ENCODE measurements around the gene FKBP1B. TPM values are rescaled to one million over a fixed set of nuclear protein-coding genes. Genes with fewer than 3 reads are reported as not detected.

FKBP1B gene
- polyA plus RNA-seq, 1 of the 3 experiments (the other 2 are of a cell fraction) = 69.7 TPM

DNA sequence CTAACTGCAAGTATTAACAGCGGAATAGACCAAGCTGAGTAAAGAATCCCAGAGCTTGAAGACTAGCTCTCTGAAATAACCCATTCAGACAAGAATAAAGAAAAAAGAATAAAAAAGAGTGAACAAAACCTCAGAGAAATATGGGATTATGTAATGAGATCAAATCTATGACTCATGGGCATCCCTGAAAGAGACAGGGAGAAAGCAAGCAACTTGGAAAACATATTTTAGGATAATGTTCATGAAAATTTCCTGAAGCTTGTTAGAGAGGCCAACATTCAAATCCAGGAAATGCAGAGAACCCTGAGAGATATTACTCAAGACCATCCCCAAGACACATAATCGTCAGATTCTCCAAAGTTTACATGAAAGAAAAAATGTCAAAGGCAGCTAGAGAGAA lies 56.3 kb downstream of the FKBP1B start:
- Histone ChIP-seq H3K4me2 (no peak overlapping the region), H4K20me1 (ENCODE audit: insufficient read depth) (no peaks in the 10 kb centered on the region), H3K9me2 (no peaks in the 10 kb centered on the region), H3K4me3 (ENCODE audit: low read depth in 2 of 2, low read length in 1 of 2) (no peak overlapping the region), H3K9me3 (peaks cover 14% of the 10 kb centered on the region; the same call in 1 of the 2 replicates), H3K27ac (ENCODE audit: low read depth in 2 of 2, low read length in 1 of 2) (no peak overlapping the region), H3K9ac (no peak overlapping the region), H3F3A (replicated peaks; ENCODE audit: insufficient read depth) (peaks cover 6% of the 10 kb centered on the region), H3K36me3 (replicated peaks in 1 of 2; ENCODE audit: control insufficient read depth in 1 of 2, insufficient read depth in 2 of 2, low read length in 1 of 2) (no peaks in the 10 kb centered on the region), H2AFZ (ENCODE audit: low read depth) (no peak overlapping the region), H3K27me3 (ENCODE audit: insufficient read depth) (no peaks in the 10 kb centered on the region), H3K79me2 (ENCODE audit: insufficient read depth) (no peaks in the 10 kb centered on the region), H3K4me1 (ENCODE audit: control insufficient read depth in 1 of 2, insufficient read depth in 2 of 2, low read depth in 1 of 2, low read length in 1 of 2) (peaks cover 0 to 11% of the 10 kb centered on the region in 2 experiments; a peak in 2 of 4 replicates)
- no peak for DNase-seq
- TF ChIP-seq YY1 (IDR thresholded peaks at IDR 0.05; ENCODE audit: low read depth) (no peak), EZH2phosphoT487 (IDR thresholded peaks at IDR 0.05; ENCODE audit: borderline replicate concordance, low read depth) (no peak), TAF1 (IDR thresholded peaks at IDR 0.05; ENCODE audit: borderline replicate concordance, low read depth, low read length) (no peak), POLR2AphosphoS5 (IDR thresholded peaks at IDR 0.05; ENCODE audit: low read depth, low read length) (no peak), GABPA (IDR thresholded peaks at IDR 0.05; ENCODE audit: low read depth) (no peak), RFX5 (IDR thresholded peaks at IDR 0.05; ENCODE audit: low read length) (no peak), NFIC (IDR thresholded peaks at IDR 0.05; ENCODE audit: borderline replicate concordance) (no peak), MEF2A (IDR thresholded peaks at IDR 0.05; ENCODE audit: borderline replicate concordance, low read depth) (no peak), SMC3 (IDR thresholded peaks at IDR 0.05; ENCODE audit: low read depth, low read length) (no peak), FOXM1 (IDR thresholded peaks at IDR 0.05; ENCODE audit: low read depth) (no peak), FOXJ3 (CRISPR knock-in tag; IDR thresholded peaks at IDR 0.05) (no peak)
- TF ChIP-seq, protein P1, sequence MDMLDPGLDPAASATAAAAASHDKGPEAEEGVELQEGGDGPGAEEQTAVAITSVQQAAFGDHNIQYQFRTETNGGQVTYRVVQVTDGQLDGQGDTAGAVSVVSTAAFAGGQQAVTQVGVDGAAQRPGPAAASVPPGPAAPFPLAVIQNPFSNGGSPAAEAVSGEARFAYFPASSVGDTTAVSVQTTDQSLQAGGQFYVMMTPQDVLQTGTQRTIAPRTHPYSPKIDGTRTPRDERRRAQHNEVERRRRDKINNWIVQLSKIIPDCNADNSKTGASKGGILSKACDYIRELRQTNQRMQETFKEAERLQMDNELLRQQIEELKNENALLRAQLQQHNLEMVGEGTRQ (IDR thresholded peaks at IDR 0.05; ENCODE audit: borderline replicate concordance, low read depth, low read length) = no peak
- 41% methylated on average over 2 of the region's 2 CpGs for WGBS (ENCODE audit: low lambda C conversion rate)
- ChIA-PET POLR2A (no interaction called here), CTCF (interaction anchor here (1.8 to 5.5 kb wide), 2 partner anchors 17 to 22 kb away, joined by 4 to 38 read pairs; partner anchors contain the start of gene TP53I3)

DNA sequence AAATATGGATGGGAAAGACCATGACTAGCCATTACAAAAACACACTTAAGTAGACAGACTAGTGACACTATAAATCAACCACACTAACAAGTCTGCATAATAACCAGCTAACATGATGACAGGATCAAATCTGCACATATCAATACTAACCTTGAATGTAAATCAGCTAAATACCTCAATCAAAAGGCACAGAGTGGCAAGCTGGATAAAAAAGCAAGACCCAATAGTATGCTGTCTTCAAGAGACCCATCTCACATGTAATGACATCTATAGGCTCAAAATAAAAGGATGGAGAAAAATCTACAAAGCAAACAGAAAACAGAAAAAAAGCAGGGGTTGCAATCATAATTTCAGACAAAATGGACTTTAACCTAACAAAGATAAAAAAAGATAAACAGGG lies 57.2 kb downstream of the FKBP1B start:
- H3K79me2 ChIP-seq (ENCODE audit: insufficient read depth) = no peaks in the 10 kb centered on the region
- H3F3A ChIP-seq (replicated peaks; ENCODE audit: insufficient read depth) = peaks cover 6% of the 10 kb centered on the region
- no peak overlapping the region for H3K9ac ChIP-seq
- TF ChIP-seq, protein P2, sequence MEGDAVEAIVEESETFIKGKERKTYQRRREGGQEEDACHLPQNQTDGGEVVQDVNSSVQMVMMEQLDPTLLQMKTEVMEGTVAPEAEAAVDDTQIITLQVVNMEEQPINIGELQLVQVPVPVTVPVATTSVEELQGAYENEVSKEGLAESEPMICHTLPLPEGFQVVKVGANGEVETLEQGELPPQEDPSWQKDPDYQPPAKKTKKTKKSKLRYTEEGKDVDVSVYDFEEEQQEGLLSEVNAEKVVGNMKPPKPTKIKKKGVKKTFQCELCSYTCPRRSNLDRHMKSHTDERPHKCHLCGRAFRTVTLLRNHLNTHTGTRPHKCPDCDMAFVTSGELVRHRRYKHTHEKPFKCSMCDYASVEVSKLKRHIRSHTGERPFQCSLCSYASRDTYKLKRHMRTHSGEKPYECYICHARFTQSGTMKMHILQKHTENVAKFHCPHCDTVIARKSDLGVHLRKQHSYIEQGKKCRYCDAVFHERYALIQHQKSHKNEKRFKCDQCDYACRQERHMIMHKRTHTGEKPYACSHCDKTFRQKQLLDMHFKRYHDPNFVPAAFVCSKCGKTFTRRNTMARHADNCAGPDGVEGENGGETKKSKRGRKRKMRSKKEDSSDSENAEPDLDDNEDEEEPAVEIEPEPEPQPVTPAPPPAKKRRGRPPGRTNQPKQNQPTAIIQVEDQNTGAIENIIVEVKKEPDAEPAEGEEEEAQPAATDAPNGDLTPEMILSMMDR (IDR thresholded peaks at IDR 0.05) = no peak
- TF ChIP-seq, protein P3, sequence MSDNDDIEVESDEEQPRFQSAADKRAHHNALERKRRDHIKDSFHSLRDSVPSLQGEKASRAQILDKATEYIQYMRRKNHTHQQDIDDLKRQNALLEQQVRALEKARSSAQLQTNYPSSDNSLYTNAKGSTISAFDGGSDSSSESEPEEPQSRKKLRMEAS (IDR thresholded peaks at IDR 0.05; ENCODE audit: low read depth) = no peak
- TF ChIP-seq GATA2 (CRISPR knock-in tag; IDR thresholded peaks at IDR 0.05) = no peak
- TF ChIP-seq, protein P4, sequence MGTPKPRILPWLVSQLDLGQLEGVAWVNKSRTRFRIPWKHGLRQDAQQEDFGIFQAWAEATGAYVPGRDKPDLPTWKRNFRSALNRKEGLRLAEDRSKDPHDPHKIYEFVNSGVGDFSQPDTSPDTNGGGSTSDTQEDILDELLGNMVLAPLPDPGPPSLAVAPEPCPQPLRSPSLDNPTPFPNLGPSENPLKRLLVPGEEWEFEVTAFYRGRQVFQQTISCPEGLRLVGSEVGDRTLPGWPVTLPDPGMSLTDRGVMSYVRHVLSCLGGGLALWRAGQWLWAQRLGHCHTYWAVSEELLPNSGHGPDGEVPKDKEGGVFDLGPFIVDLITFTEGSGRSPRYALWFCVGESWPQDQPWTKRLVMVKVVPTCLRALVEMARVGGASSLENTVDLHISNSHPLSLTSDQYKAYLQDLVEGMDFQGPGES (IDR thresholded peaks at IDR 0.05; ENCODE audit: low read depth, low read length) = no peak
- TF ChIP-seq FOXJ3 (CRISPR knock-in tag; IDR thresholded peaks at IDR 0.05) = no peak
- TF ChIP-seq, protein P5, sequence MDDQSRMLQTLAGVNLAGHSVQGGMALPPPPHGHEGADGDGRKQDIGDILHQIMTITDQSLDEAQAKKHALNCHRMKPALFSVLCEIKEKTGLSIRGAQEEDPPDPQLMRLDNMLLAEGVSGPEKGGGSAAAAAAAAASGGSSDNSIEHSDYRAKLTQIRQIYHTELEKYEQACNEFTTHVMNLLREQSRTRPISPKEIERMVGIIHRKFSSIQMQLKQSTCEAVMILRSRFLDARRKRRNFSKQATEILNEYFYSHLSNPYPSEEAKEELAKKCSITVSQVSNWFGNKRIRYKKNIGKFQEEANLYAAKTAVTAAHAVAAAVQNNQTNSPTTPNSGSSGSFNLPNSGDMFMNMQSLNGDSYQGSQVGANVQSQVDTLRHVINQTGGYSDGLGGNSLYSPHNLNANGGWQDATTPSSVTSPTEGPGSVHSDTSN (IDR thresholded peaks at IDR 0.05) = no peak
- no peak for TF ChIP-seq TAF1 (IDR thresholded peaks at IDR 0.05; ENCODE audit: borderline replicate concordance, low read depth, low read length)
- TF ChIP-seq RFX5 (IDR thresholded peaks at IDR 0.05; ENCODE audit: low read length) = no peak
- no peak for TF ChIP-seq SMC3 (IDR thresholded peaks at IDR 0.05; ENCODE audit: low read depth, low read length)
- TF ChIP-seq, protein P6, sequence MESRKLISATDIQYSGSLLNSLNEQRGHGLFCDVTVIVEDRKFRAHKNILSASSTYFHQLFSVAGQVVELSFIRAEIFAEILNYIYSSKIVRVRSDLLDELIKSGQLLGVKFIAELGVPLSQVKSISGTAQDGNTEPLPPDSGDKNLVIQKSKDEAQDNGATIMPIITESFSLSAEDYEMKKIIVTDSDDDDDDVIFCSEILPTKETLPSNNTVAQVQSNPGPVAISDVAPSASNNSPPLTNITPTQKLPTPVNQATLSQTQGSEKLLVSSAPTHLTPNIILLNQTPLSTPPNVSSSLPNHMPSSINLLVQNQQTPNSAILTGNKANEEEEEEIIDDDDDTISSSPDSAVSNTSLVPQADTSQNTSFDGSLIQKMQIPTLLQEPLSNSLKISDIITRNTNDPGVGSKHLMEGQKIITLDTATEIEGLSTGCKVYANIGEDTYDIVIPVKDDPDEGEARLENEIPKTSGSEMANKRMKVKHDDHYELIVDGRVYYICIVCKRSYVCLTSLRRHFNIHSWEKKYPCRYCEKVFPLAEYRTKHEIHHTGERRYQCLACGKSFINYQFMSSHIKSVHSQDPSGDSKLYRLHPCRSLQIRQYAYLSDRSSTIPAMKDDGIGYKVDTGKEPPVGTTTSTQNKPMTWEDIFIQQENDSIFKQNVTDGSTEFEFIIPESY (IDR thresholded peaks at IDR 0.05; ENCODE audit: borderline replicate concordance, low read depth) = no peak
- no peak for TF ChIP-seq JUND (IDR thresholded peaks at IDR 0.05)
- no peak for TF ChIP-seq CHD2 (IDR thresholded peaks at IDR 0.05; ENCODE audit: low read length, partially characterized antibody)

More for the DNA sequence above, 57.2 kb downstream of the FKBP1B start:
- ChIA-PET POLR2A (interaction anchor here (0.6 kb wide), 1 partner anchor 900 kb away, joined by 4 read pairs; no protein-coding TSS in a partner anchor), CTCF (interaction anchor here (1.8 to 5.5 kb wide), 2 partner anchors 16 to 23 kb away, joined by 4 to 38 read pairs; partner anchors contain the start of gene TP53I3)
- no peak overlapping the region for H3K4me3 ChIP-seq (ENCODE audit: low read depth in 2 of 2, low read length in 1 of 2)
- H3K27me3 ChIP-seq (ENCODE audit: insufficient read depth) = no peaks in the 10 kb centered on the region
- no peaks in the 10 kb centered on the region for H3K9me2 ChIP-seq
- DNase-seq = no peak
- H3K4me2 ChIP-seq = no peak overlapping the region
- H4K20me1 ChIP-seq (ENCODE audit: insufficient read depth) = no peaks in the 10 kb centered on the region
- H3K27ac ChIP-seq (ENCODE audit: low read depth in 2 of 2, low read length in 1 of 2) = no peak overlapping the region
- peaks cover 14% of the 10 kb centered on the region; the same call in 1 of the 2 replicates for H3K9me3 ChIP-seq
- H3K4me1 ChIP-seq (ENCODE audit: control insufficient read depth in 1 of 2, insufficient read depth in 2 of 2, low read depth in 1 of 2, low read length in 1 of 2) = peaks cover 6 to 8% of the 10 kb centered on the region in 2 experiments; a peak in 2 of 4 replicates
- no peaks in the 10 kb centered on the region for H3K36me3 ChIP-seq (replicated peaks in 1 of 2; ENCODE audit: control insufficient read depth in 1 of 2, insufficient read depth in 2 of 2, low read length in 1 of 2)
- no peak overlapping the region for H2AFZ ChIP-seq (ENCODE audit: low read depth)
